ENCODE data around the gene TRAPPC10.

The TRAPPC10 gene

GRCh38 chr21:44047996-44048560, 36.0 kb downstream of the TRAPPC10 start:
- DNase-seq: no peak

- no peak for DNase-seq
Measured at GRCh38 chr21:44049182-44049581, 37.1 kb downstream of the TRAPPC10 start.

- no peak for DNase-seq
Measured at GRCh38 chr21:44049606-44050005, 37.5 kb downstream of the TRAPPC10 start.

GRCh38 chr21:44050276-44050675, 38.2 kb downstream of the TRAPPC10 start:
- no peak for DNase-seq

- DNase-seq: no peak
Measured at GRCh38 chr21:44051462-44051941, 39.4 kb downstream of the TRAPPC10 start.

GRCh38 chr21:44052071-44052829, 40.1 kb downstream of the TRAPPC10 start:
- no peak for DNase-seq

- DNase-seq: no peak
Measured at GRCh38 chr21:44052830-44053226, 40.7 kb downstream of the TRAPPC10 start.

- DNase-seq: no peak
Measured at GRCh38 chr21:44053567-44053966, 41.5 kb downstream of the TRAPPC10 start.

- DNase-seq: no peak
Measured at GRCh38 chr21:44054710-44055109, 42.6 kb downstream of the TRAPPC10 start.

- DNase-seq: no peak
Measured at GRCh38 chr21:44057055-44057454, 44.9 kb downstream of the TRAPPC10 start.

- peak; percentile 36 for DNase-seq
Measured at GRCh38 chr21:44057960-44058651, 46.0 kb downstream of the TRAPPC10 start.

GRCh38 chr21:44058652-44058964, 46.5 kb downstream of the TRAPPC10 start:
- no peak for DNase-seq

- DNase-seq: no peak
Measured at GRCh38 chr21:44058981-44059380, 46.9 kb downstream of the TRAPPC10 start.

GRCh38 chr21:44059710-44060109, 47.6 kb downstream of the TRAPPC10 start:
- no peak for DNase-seq

- DNase-seq: no peak
Measured at GRCh38 chr21:44062380-44062779, 50.3 kb downstream of the TRAPPC10 start.

GRCh38 chr21:44063151-44063912, 51.2 kb downstream of the TRAPPC10 start:
- DNase-seq: no peak

- DNase-seq: no peak
Measured at GRCh38 chr21:44064852-44065403, 52.8 kb downstream of the TRAPPC10 start.

- DNase-seq: peak; percentile 85
Measured at GRCh38 chr21:44065428-44065827, 53.3 kb downstream of the TRAPPC10 start.

GRCh38 chr21:44066116-44066515, 54.0 kb downstream of the TRAPPC10 start:
- no peak for DNase-seq

GRCh38 chr21:44067011-44067839, 55.1 kb downstream of the TRAPPC10 start:
- DNase-seq: no peak

- DNase-seq: no peak
Measured at GRCh38 chr21:44070391-44070790, 58.3 kb downstream of the TRAPPC10 start.
